Endothelial cell (in vitro differentiated cells): ENCODE results near the gene L3MBTL3. TPM values are rescaled to one million over a fixed set of nuclear protein-coding genes. Genes with fewer than 3 reads are reported as not detected.

ENCODE experiments used
- DNase-seq: peaks from one replicate; pipeline ENCODE4 v3.0.0; 2021; ENCODE audit warnings: low spot score
- H3K27ac Mint-ChIP-seq: one replicate; pipeline ENCODE4 v1.8.0; 2021; ENCODE audit warnings: mixed read lengths, inconsistent platforms; ENCODE audit not compliant: unreplicated experiment
- H3K27me3 Mint-ChIP-seq: one replicate; pipeline ENCODE4 v1.8.0; 2021; ENCODE audit warnings: mild to moderate bottlenecking, moderate library complexity, mixed read lengths, inconsistent platforms; ENCODE audit not compliant: unreplicated experiment
- H3K36me3 Mint-ChIP-seq: one replicate; pipeline ENCODE4 v1.8.0; 2021; ENCODE audit warnings: mild to moderate bottlenecking, low read depth, mixed read lengths, inconsistent platforms; ENCODE audit not compliant: unreplicated experiment
- H3K4me1 Mint-ChIP-seq: one replicate; pipeline ENCODE4 v1.8.0; 2021; ENCODE audit warnings: mild to moderate bottlenecking, mixed read lengths, inconsistent platforms; ENCODE audit not compliant: unreplicated experiment
- H3K4me3 Mint-ChIP-seq: one replicate; pipeline ENCODE4 v1.8.0; 2021; ENCODE audit warnings: mild to moderate bottlenecking, mixed read lengths, inconsistent platforms; ENCODE audit not compliant: unreplicated experiment
- H3K9me3 Mint-ChIP-seq: one replicate; pipeline ENCODE4 v1.8.0; 2021; ENCODE audit warnings: mixed read lengths, inconsistent platforms; ENCODE audit not compliant: unreplicated experiment
- CTCF ChIP-seq: fragments of 200-600 bp; sonication (generic); IDR thresholded peaks from one replicate; pipeline ENCODE4 v1.5.0; 2021; ENCODE audit warnings: antibody characterized with exemption; ENCODE audit not compliant: unreplicated experiment
- total RNA-seq: library from RNA; stranded (reverse); fragmentation: NEBNext Ultra II Directional; extraction: Animal tissue kit (Norgen Biotek cat#: 25700); gene quantifications from one replicate; pipeline ENCODE4 v1.2.1, GENCODE V29; 2021; ENCODE audit not compliant: unreplicated experiment

The L3MBTL3 gene
- total RNA-seq, 1 donor from 2014 or later: 47.9 TPM

DNA sequence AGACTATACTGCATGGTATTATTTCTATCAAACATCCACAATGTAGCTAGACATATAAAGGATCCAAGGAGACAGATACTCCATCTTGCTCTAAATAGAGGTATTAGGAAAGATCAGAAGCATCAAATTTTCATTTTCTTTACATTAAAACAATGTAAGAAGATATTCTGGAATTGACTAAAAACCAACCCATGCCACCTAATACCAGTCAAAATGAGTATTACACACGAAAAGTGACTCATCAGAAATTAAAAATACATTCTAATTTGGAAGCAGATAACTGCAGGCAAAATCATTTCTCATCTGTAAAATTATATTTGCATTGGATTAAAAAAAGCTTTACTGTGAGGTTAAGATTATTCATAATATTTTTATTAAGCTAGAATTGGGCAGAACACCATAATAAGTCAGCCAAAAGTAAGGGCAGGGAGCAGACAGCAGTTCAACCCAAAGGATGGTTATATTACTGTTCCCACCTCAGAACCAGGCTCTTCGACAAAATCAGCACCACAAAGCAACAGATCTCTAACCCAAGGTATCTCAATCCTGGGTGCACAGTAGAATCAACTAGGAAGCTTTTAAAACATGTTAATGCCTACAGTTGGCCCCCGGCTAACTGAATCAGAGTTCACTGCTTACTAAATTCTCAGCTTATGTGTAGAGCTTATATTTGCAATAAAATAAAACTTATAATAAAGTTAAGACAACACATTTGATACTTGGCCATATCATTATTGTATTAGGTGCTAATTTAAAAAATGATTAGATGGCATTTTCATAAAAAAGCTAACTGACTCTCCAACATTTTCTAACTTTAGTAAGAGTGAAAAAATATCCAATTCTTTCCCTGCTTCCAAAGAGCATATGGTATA is 169.2 kb downstream of the L3MBTL3 start:
- H3K36me3 Mint-ChIP-seq: peaks cover 4% of the 10 kb centered on the region
- H3K4me1 Mint-ChIP-seq: peaks cover 12% of the 10 kb centered on the region
- TF ChIP-seq CTCF: no peak
- no peak overlapping the region for H3K4me3 Mint-ChIP-seq
- no peaks in the 10 kb centered on the region for H3K9me3 Mint-ChIP-seq
- no peaks in the 10 kb centered on the region for H3K27me3 Mint-ChIP-seq
- DNase-seq: no peak
- H3K27ac Mint-ChIP-seq: no peak overlapping the region

DNA sequence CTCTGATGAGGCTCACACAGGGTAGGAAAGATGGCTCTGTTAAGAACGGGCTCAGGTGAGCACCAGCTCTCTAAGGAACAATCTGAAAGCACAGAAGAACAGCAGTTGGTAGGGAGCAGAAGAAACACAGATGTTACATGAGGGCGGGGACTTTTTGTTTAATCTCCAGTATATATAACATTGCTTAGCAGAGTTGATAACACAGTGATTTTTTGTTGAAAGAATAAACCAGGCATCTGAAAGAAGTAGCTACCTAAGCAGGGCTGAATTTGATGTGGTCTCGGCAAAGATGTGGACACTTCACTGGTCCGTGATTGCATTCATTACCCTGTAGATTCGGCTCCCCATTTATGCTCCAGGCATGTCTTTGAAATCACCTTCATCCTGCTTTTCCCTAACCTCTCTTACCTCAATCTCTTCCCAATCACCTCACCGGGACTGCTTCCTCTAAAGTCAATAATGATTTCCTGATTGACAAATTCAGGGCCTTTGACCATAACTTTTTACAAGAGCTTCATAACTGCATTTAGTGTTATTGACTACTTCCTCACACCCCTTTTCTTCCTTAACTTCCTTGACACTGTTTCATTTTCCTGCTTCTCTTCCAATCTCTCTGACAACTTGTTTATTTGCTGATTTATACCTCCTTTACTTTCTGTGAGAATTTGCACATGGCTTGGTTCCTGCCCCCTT is 170.0 kb downstream of the L3MBTL3 start:
- no peak for TF ChIP-seq CTCF
- H3K36me3 Mint-ChIP-seq: peaks cover 6% of the 10 kb centered on the region
- H3K4me3 Mint-ChIP-seq: no peak overlapping the region

DNA sequence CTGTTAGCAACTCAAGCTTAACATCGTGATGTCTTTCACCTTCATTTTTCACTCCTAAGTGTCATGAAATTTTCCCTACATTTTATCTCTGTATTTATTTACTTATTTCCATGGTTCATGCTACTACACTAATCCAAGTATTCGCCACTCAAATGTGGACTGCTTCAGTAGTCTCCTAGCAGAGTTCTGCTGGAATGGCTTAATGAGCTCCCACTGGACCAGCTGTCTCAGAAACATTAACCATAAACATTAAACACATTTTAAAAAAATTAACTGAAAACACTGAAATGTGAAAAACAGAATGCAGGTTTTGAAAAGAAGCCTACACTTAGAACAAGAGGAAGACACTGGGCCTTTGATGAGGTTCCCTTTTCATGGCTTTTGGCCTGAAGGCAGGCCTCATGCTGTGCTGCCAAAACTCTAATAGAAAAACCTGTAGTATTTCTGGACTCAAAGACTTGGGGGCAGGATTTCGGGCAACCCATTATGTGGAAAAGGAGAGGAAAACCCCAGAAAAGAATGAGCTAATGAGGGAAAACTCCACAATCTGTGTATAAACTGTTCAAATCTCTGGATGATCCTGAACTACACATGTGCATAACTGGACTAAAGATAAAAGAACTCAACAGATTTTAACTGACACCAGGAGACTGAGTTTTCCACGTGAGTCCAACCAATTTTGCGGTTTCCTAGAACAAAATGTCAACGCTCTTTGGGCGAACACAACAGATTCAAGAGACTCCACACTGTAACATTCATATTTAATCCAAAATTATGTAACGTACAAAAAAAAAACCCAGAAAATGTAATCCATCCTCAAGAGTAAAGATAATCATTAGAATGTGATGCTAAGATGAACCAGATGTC is 171.4 kb downstream of the L3MBTL3 start:
- Mint-ChIP-seq H3K9me3 (no peaks in the 10 kb centered on the region), H3K27ac (no peak overlapping the region), H3K4me1 (peaks cover 12% of the 10 kb centered on the region), H3K4me3 (no peak overlapping the region), H3K27me3 (peaks cover 4% of the 10 kb centered on the region), H3K36me3 (peaks cover 10% of the 10 kb centered on the region)
- DNase-seq: no peak
- TF ChIP-seq CTCF: no peak

More for the DNA sequence above, 170.0 kb downstream of the L3MBTL3 start:
- no peak for DNase-seq
- no peak overlapping the region for H3K27ac Mint-ChIP-seq
- H3K27me3 Mint-ChIP-seq: peaks cover 2% of the 10 kb centered on the region
- no peaks in the 10 kb centered on the region for H3K9me3 Mint-ChIP-seq
- H3K4me1 Mint-ChIP-seq: peaks cover 12% of the 10 kb centered on the region

Other genes starting within 250 kb of the L3MBTL3 start
- gene TMEM244, start 157.3 kb upstream of the L3MBTL3 start, total RNA-seq: not detected
- gene SAMD3, start 204.4 kb downstream of the L3MBTL3 start, total RNA-seq: 1.0 TPM